GM10847 (cell line): ENCODE measurements around the gene ARHGEF7.

Source experiments
- POLR2A ChIP-seq: IDR thresholded peaks from 2 replicates; pipeline ENCODE4 v1.6.1; 2011; ENCODE audit not compliant: insufficient read length; ENCODE audit errors: extremely low read depth

Gene ARHGEF7

DNA sequence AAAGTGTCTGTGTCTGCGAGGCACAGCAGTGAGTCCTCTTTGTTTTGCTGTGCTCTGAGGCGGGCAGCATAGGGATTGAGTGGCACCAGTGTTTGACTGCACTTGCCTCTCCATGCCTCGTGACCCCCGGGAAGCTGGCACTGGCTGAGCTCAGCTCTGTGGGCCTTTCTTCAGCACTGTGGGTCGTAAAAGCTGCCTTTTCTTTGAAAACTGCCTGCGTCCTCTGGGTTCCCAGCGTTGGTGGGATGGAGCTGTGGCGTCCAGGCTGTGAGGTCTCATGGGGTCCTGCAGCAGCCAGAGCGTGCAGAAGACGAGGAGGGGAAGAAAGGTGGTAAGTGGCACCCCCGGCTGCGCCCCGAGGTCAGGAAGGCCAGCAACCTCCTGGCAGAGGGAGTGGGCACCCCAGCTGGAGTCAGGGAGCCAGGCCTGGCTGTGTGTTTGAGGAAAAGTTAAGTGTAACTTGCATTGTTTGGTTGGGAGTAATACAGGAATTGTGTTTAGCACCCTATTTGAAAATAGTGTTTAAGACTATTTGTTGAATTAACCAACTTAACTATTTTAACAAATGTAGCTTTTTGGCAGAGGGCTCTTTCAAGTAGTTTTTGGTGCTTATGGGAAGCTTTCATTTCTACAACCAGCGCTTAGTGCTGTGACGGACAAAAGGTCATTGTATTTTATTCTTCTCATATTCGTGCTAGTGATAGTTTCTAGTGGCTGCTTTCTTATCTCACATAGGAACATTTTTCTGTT lies 126.1 kb downstream of the ARHGEF7 start:
- no peak for TF ChIP-seq POLR2A

DNA sequence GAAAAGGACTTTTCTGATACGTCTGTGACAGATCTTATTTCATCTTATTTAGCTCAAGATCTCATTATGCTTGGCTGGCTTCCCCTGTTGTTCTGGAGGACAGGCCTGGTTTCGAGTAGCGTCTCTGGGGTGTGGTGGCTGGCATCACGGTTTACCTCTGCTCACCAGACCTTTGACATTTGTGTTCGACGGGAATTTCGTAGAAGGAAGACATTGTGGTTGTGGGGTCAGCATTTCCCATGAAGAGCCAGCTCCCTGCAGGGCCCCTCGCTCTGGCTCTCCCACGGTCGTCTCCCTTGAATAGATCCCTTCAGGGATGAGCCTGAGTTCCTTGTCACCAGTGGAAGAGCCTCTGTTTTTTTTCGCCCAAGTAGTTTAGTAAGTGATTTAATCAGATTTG lies 126.8 kb downstream of the ARHGEF7 start:
- no peak for TF ChIP-seq POLR2A

DNA sequence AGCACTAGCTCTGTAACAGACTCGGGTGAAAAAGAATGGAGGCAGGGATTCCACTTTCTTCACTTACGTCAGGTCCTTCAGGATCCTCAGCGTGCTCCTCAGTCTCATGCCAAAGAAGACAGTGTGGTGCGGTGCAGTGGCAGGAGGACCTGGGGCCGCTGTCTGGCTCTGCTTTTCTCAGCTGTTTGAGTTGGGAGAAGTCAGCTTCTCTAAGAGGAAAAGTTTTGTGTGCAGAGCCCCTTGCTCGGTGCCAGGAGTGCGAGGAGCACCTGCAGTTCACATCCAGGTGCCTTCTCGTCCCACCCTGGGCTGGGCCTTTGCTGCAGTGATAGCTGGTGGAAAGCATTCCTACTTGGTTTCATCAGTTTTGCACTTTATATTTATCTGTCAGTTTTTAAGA lies 127.5 kb downstream of the ARHGEF7 start:
- TF ChIP-seq POLR2A = no peak

GRCh38 chr13:111243981-111244380 lies 128.9 kb downstream of the ARHGEF7 start:
- no peak for TF ChIP-seq POLR2A

GRCh38 chr13:111245576-111246384 lies 130.7 kb downstream of the ARHGEF7 start:
- TF ChIP-seq POLR2A = no peak

DNA sequence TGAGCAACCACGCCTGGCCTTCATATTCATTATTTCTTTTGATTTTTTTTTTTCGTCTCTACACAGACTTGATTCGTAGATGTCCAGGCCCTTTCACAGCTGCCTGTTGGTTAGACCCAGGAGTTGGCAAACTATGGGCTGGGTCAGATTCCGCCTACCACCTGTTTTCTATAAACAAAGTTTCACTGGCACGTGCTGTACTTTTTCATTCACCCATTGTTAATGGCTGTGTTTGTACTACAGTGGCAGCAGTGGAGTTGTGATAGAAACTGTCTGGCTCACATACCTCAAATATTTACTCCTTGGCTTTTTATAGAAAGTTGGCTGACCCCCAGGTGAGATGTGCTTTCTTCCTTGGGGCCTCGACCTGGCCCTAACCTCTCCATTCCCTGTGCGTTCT lies 132.4 kb downstream of the ARHGEF7 start:
- TF ChIP-seq POLR2A = no peak

DNA sequence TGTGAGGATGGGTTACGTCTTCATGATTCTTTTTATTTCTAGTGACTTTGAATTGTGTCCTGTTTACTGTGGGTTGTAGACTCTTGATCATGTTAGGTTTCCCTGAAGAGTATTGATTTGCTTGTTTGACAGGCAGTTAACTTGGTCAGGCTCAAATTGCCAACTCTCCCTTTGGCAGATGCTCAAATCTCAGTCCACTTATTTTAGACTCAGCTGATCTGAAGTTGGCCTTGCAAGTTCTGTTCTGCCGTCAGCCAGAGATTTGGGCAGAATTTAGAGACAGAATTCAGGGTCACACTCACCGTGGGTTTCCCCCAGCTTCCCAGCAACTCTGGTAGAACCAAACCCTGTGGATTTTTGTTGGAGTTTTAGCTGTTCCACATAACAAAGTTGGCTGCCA lies 133.7 kb downstream of the ARHGEF7 start:
- no peak for TF ChIP-seq POLR2A

GRCh38 chr13:111249637-111250360 lies 134.7 kb downstream of the ARHGEF7 start:
- no peak for TF ChIP-seq POLR2A

DNA sequence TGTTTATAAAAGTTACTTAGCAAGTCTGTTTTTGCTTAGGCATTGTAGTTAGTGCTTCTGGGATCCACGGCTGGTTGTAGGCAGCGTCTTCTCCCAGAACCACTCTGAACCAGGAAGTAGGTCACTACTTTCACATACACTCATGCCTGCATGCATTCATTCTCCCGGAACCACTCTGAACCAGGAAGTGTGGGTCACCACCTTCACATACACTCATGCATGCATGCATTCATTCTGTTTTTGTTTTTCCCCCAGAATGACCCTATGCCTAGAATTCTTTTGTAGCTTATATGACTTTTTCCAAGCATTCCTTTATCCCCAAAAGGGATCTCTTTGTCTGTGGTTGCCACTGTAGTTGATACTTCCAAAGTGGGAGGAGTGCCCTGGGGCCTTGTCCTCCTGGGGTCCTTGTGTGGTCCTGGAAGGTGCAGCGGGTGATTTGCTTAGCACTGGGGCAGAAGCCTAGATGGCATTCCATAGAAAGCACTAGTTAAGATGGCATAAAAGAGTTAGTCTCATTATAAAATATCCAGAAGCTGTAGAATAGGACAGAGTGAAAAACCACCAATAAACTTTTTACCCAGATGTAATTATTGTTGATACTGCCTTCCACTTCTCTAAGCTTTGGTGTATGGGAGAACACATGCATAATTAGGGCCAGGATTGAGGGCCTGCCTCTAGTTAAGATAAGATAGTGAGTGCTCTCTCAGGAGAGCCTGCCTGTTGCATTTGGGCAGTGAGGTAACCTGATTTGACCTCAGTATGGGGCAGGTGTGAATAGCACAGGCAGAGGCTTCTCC lies 136.7 kb downstream of the ARHGEF7 start:
- TF ChIP-seq POLR2A = no peak

DNA sequence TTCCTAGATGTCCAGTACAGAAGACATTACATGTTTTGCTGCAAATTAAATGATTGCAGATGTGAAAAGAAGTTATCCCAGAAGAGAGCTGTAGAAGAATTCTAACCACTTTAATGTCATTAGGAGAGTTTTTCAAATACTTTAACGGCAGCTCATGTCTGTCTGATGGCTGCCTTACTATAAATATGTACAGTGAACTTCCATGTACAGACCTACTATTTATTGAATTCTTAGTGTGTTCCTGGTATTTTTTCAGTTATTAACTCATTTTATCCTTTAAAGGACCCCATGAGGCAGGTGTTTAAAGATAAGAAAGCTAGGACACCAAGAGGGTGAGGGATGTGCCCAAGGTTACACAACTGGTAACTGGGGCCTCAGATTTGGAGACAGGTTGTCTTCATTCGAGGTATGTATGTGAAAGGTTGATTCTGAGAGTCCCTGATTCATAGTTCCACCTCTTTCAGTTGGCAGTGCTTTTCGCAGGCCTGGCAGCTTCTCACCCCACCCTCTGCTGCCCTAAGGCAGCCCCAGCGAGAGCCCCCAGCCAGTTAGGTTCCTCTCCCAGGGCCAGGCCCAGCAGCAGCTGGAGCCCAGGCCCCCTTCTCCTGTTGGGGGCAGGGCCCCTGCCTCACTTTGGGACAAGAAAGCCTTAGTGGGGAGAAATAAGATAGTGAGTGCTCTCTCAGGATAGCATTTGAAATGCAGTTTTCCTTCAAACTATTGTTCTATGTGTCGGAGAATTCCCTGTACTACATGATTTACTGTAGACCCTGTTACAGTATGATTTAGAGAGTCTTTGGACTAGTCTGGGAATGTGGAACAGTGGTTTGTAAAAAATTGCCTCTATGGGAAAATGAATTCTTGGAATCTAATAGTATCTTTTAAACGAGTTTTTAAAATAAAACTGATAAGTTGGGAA lies 137.6 kb downstream of the ARHGEF7 start:
- TF ChIP-seq POLR2A = no peak

DNA sequence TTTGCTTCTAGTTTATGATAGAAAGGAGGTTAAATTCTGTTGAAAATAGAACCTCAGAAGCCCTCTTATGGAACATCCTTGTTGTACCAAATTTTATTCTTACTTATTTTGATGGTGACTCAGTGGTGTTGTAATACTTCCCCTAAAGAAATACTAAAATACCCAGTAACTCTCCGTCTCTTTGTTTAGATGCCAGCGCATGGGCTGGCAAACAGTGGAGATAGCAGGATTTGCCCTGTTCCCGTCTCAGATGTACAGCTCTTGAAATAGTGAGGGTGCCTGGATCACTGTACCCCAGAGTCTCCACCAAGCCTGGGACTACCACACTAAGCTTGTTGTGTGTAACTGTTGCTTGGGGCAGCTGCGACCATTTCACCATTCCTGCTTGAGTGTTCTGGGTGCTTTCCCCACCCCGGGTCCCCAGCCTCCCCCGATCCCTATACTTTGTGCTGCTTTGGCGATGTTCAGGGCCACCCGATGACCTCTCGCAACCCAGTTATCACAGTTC lies 138.3 kb downstream of the ARHGEF7 start:
- no peak for TF ChIP-seq POLR2A

GRCh38 chr13:111255228-111255790 lies 140.2 kb downstream of the ARHGEF7 start:
- no peak for TF ChIP-seq POLR2A

- no peak for TF ChIP-seq POLR2A
Measured at GRCh38 chr13:111256458-111256857, 141.3 kb downstream of the ARHGEF7 start.
